Testis (tissue), 3 donors: ENCODE results near the gene LDB1. TPM values are rescaled to one million over a fixed set of nuclear protein-coding genes. Genes with fewer than 3 reads are reported as not detected.

ENCODE experiments used
- DNase-seq: peaks from one replicate; pipeline ENCODE4 v3.0.0-alpha.2; 2019
- H3K27ac ChIP-seq, 2 donors: fragments of 200-600 bp; sonication (generic); one replicate each; pipeline ENCODE4 v1.5.1; 2019
- H3K27me3 ChIP-seq: fragments of 200-600 bp; sonication (generic); one replicate; pipeline ENCODE4 v1.5.1; 2019
- H3K36me3 ChIP-seq: fragments of 200-600 bp; sonication (generic); one replicate; pipeline ENCODE4 v1.5.1; 2017; ENCODE audit warnings: low read depth; ENCODE audit errors: missing control alignments
- H3K4me1 ChIP-seq: fragments of 200-600 bp; sonication (generic); one replicate; pipeline ENCODE4 v1.5.1; 2019
- H3K4me3 ChIP-seq, 2 donors: fragments of 200-600 bp; sonication (generic); one replicate each; pipeline ENCODE4 v1.5.1; 2017 to 2019
- H3K9me3 ChIP-seq: fragments of 200-600 bp; sonication (generic); one replicate; pipeline ENCODE4 v1.5.1; 2017
- CTCF ChIP-seq, 3 experiments: fragments of 450-650 bp in 2 of 3; fragments of 200-600 bp in 1 of 3; sonication (generic) in 1 of 3; IDR thresholded peaks; one replicate each; pipeline ENCODE4 v1.5.1; 2016 to 2019; ENCODE audit warnings: antibody characterized with exemption in 3 of 3, mild to moderate bottlenecking in 2 of 3, moderate library complexity in 1 of 3
- POLR2A ChIP-seq: fragments of 450-650 bp; IDR thresholded peaks from one replicate; pipeline ENCODE4 v1.6.1; 2017; ENCODE audit warnings: antibody characterized with exemption, mild to moderate bottlenecking, moderate library complexity
- WGBS, 2 donors: methylation state at CpG; one replicate each; pipeline ENCODE4 v1.1.5; 2018; 5-methylcytosine and 5-hydroxymethylcytosine counted together
- intact Hi-C: fragments of 100-400 bp; cut with DNase I; formaldehyde crosslinking; loops from one replicate; pipeline ENCODE4 v1.15.1; 2023; ENCODE audit warnings: low total_unique reads
- polyA plus RNA-seq: library from polyadenylated mRNA; stranded (reverse); fragments of 350-450 nt; fragmentation: Illumina TruSeq; extraction: RNeasy Lipid Tissue Mini Kit (QIAGEN cat#74804); gene quantifications from one replicate; pipeline ENCODE4 v1.2.3, GENCODE V29; 2014; ENCODE audit warnings: low read depth, low replicate concordance; ENCODE audit not compliant: insufficient read depth
- total RNA-seq, 2 donors: library from RNA; depleted of rRNA; stranded (reverse); fragments of >200 nt; gene quantifications; one replicate each; pipeline ENCODE4 v1.2.3, GENCODE V29; 2016

The LDB1 gene
- total and polyA plus RNA-seq, 3 donors from 2014 or later, result 64.2 to 90.5 (median 80.0) TPM

DNA sequence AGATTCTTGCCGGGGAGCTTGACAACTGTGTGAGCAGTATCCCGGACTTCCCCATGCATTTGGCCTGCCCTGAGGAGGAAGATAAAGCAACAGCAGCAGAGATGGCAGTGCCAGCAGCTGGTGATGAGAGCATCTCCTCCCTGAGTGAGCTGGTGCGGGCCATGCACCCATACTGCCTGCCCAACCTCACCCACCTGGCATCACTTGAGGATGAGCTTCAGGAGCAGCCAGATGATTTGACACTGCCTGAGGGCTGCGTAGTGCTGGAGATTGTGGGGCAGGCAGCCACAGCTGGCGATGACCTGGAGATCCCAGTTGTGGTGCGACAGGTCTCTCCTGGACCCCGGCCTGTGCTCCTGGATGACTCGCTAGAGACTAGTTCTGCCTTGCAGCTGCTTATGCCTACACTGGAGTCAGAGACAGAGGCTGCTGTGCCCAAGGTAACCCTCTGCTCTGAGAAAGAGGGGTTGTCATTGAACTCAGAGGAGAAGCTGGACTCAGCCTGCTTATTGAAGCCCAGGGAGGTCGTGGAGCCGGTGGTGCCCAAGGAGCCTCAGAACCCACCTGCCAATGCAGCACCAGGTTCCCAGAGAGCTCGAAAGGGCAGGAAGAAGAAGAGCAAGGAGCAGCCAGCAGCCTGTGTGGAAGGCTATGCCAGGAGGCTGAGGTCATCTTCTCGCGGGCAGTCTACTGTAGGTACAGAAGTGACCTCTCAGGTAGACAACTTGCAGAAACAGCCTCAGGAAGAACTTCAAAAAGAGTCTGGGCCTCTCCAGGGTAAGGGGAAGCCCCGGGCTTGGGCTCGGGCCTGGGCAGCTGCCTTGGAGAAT is 19.3 kb upstream of the LDB1 start:
- Histone ChIP-seq H3K36me3 (no peaks in the 10 kb centered on the region), H3K4me3 (no peak overlapping the region), H3K9me3 (no peaks in the 10 kb centered on the region), H3K27me3 (no peaks in the 10 kb centered on the region), H3K27ac (no peak overlapping the region), H3K4me1 (no peaks in the 10 kb centered on the region)
- TF ChIP-seq CTCF (IDR thresholded peaks at IDR 0.05), result no peak
- TF ChIP-seq POLR2A, result no peak
- DNase-seq, result no peak
- 93% methylated on average over 7 to 15 of the region's 15 CpGs for WGBS, 2 donors
- intact Hi-C loops, result no loop called here

DNA sequence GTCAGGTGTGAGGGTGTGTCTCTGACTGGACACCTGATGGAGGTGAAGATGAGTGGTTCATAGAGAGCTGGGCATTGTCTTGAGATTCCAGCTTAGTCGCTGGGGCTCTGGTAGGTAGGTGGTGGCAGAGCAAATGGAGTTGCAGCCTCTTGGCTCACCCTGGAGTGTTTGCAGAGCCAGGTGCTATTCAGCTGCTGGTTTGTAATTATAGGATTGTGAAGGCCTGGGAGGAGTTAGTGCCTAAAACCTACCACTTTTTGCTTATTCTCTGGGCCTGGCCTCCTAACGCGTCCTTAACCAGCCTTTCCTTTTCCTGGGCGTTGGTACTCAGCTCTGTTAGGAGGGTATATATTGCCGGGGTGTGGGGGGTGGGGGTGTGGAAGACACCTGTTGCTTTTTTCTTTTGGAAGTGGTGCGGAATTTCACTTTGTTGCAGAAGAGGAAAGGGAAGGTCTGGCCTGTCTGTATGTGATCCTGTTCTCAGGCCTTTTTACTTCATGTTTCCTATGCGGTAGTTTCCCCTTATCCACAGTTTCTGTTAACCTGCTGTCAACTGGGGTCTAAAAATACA is 15.9 kb upstream of the LDB1 start:
- 75 to 84% methylated on average over 6 to 7 of the region's 7 CpGs for WGBS, 2 donors
- no peak for DNase-seq
- intact Hi-C loops, result no loop called here
- TF ChIP-seq POLR2A (no peak), CTCF (IDR thresholded peaks at IDR 0.05) (no peak)
- peaks cover 5% of the 10 kb centered on the region for H3K4me1 ChIP-seq
- H3K27ac ChIP-seq, result no peak overlapping the region
- H3K36me3 ChIP-seq, result no peaks in the 10 kb centered on the region
- H3K27me3 ChIP-seq, result no peaks in the 10 kb centered on the region
- H3K4me3 ChIP-seq, result no peak overlapping the region
- H3K9me3 ChIP-seq, result no peaks in the 10 kb centered on the region

- H3K27ac ChIP-seq, result no peak overlapping the region
- intact Hi-C loops, result no loop called here
- no peaks in the 10 kb centered on the region for H3K36me3 ChIP-seq
- no peaks in the 10 kb centered on the region for H3K9me3 ChIP-seq
- 21 to 36% methylated on average over 2 of the region's 2 CpGs for WGBS, 2 donors
- DNase-seq, result no peak
- no peaks in the 10 kb centered on the region for H3K27me3 ChIP-seq
- TF ChIP-seq CTCF (IDR thresholded peaks at IDR 0.05), result no peak
- TF ChIP-seq POLR2A, result no peak
- H3K4me1 ChIP-seq, result peaks cover 5% of the 10 kb centered on the region
- H3K4me3 ChIP-seq, result no peak overlapping the region
Observed at GRCh38 chr10:102134416-102134815, 14.2 kb upstream of the LDB1 start.

GRCh38 chr10:102133373-102134195 is 13.4 kb upstream of the LDB1 start:
- H3K4me3 ChIP-seq, result peak overlapping the region; percentile 80 to 94
- no peaks in the 10 kb centered on the region for H3K27me3 ChIP-seq
- H3K27ac ChIP-seq, result peak overlapping the region; percentile 89 to 90
- DNase-seq, result peak; percentile 88
- no peak for TF ChIP-seq CTCF (IDR thresholded peaks at IDR 0.05)
- no peak for TF ChIP-seq POLR2A
- H3K9me3 ChIP-seq, result no peaks in the 10 kb centered on the region
- peaks cover 5% of the 10 kb centered on the region for H3K4me1 ChIP-seq
- 1% methylated on average over 29 to 42 of the region's 48 CpGs for WGBS, 2 donors
- intact Hi-C loops, result no loop called here
- H3K36me3 ChIP-seq, result no peaks in the 10 kb centered on the region
